K562 (cell line): Measurements from ENCODE around the gene NR6A1. TPM values are rescaled to one million over a fixed set of nuclear protein-coding genes. Genes with fewer than 3 reads are reported as not detected.
A peak's percentile ranks its signal among the peaks of the same experiment; 100 is the strongest.

Source experiments
- ATAC-seq: fragments of 200-7000 bp; cut with Tn5 transposase; 3 replicates; pipeline ENCODE4 v1.9.1; 2020; ENCODE audit warnings: moderate library complexity
- BruUV-seq: library from RNA; stranded (reverse); fragments of 400-500 nt; replicated peaks from 2 replicates; lab custom pipeline; 2021; lab: Mats Ljungman, UMichigan
- CTCF ChIA-PET: fragments of 300-600 bp; formaldehyde crosslinking; extraction: SDS; loops from one replicate; lab custom pipeline; 2021; ENCODE audit warnings: low intra/inter-chr PET ratio; lab: Yijun Ruan, JAX
- POLR2A ChIA-PET: fragments of 300-600, 350-650 bp; sonication (Branson Sonifier 250); formaldehyde crosslinking; extraction: SDS; loops from one replicate; lab custom pipeline; 2021; ENCODE audit warnings: antibody characterized with exemption, inconsistent platforms; lab: Yijun Ruan, JAX
- DNase-seq, 4 experiments: peaks; one replicate each; pipeline versions ENCODE4 v3.0.0 to v3.0.0-alpha.2; 2011 to 2018; ENCODE audit warnings: low spot score in 3 of 4, mixed read lengths in 3 of 4; ENCODE audit errors: extremely low read depth in 1 of 4
- FAIRE-seq: peaks from 2 replicates; lab custom pipeline; 2011; peaks lifted over from hg19 to GRCh38; lab: Jason Lieb, UNC
- H2AFZ ChIP-seq: 2 replicates; pipeline ENCODE4 v1.6.0; 2011; ENCODE audit warnings: low read depth, low read length, control low read depth, inconsistent platforms
- H3K27ac ChIP-seq: fragments of 200-600 bp; 3 replicates; pipeline ENCODE4 v1.8.0; 2011; ENCODE audit warnings: low read depth, mild to moderate bottlenecking, control low read depth, inconsistent platforms, low read length, moderate library complexity, mixed read lengths; ENCODE audit errors: extremely low read depth
- H3K27me3 ChIP-seq, 2 experiments: fragments of 300-600 bp in 1 of 2; 2 replicates in 1 of 2; 3 replicates in 1 of 2; pipeline versions ENCODE4 v1.6.0 to v1.8.0; 2011; ENCODE audit warnings: inconsistent platforms in 2 of 2, low read length in 2 of 2, mild to moderate bottlenecking in 1 of 2, mixed read lengths in 1 of 2, moderate library complexity in 1 of 2; ENCODE audit not compliant: control insufficient read depth in 2 of 2, insufficient read depth in 2 of 2
- H3K36me3 ChIP-seq: fragments of 300-600 bp; 3 replicates; pipeline ENCODE4 v1.8.0; 2011; ENCODE audit warnings: mild to moderate bottlenecking, low read length, inconsistent platforms; ENCODE audit not compliant: control insufficient read depth, insufficient read depth
- H3K4me1 ChIP-seq, 2 experiments: fragments of 200-600 bp in 1 of 2; replicated peaks in 1 of 2; 2 replicates in 1 of 2; 3 replicates in 1 of 2; pipeline versions ENCODE4 v1.5.1 to v1.8.0; 2011; ENCODE audit warnings: inconsistent platforms in 2 of 2, low read length in 2 of 2, mild to moderate bottlenecking in 1 of 2, mixed read lengths in 1 of 2, moderate library complexity in 1 of 2; ENCODE audit not compliant: control insufficient read depth in 2 of 2, insufficient read depth in 2 of 2
- H3K4me2 ChIP-seq: 2 replicates; pipeline ENCODE4 v1.6.1; 2011; ENCODE audit warnings: low read length, control low read depth, inconsistent platforms, mixed read lengths; ENCODE audit not compliant: insufficient read depth
- H3K4me3 ChIP-seq: fragments of 200-600 bp; sonication (generic), shearing (Covaris generic); 2 replicates; pipeline ENCODE4 v1.5.1; 2016; ENCODE audit warnings: control low read depth, inconsistent platforms
- H3K79me2 ChIP-seq: fragments of 200-600 bp; 3 replicates; pipeline ENCODE4 v1.8.0; 2011; ENCODE audit warnings: low read length, inconsistent platforms; ENCODE audit not compliant: control insufficient read depth, insufficient read depth
- H3K9ac ChIP-seq, 2 experiments: 2 replicates each; pipeline versions ENCODE4 v1.6.0 to v1.6.1; 2011; ENCODE audit warnings: low read depth in 2 of 2, low read length in 2 of 2, control low read depth in 1 of 2, inconsistent platforms in 1 of 2, mild to moderate bottlenecking in 1 of 2, mixed read lengths in 1 of 2; ENCODE audit not compliant: insufficient read depth in 1 of 2
- H3K9me1 ChIP-seq: one replicate; pipeline ENCODE4 v1.6.0; 2011; ENCODE audit warnings: inconsistent platforms, mild to moderate bottlenecking, low read length, moderate library complexity; ENCODE audit not compliant: control insufficient read depth, insufficient read depth
- H3K9me3 ChIP-seq: replicated peaks from 2 replicates; pipeline ENCODE4 v1.5.1; 2011; ENCODE audit warnings: low read depth, low read length, inconsistent platforms; ENCODE audit not compliant: control insufficient read depth, insufficient read depth
- H4K20me1 ChIP-seq: replicated peaks from 2 replicates; pipeline ENCODE4 v1.6.1; 2011; ENCODE audit warnings: low read length, inconsistent platforms, mixed read lengths; ENCODE audit not compliant: control insufficient read depth, insufficient read depth
- ARID1B ChIP-seq: fragments of 450-650 bp; IDR thresholded peaks from 2 replicates; pipeline ENCODE4 v1.6.1; 2016; ENCODE audit warnings: antibody characterized with exemption, mild to moderate bottlenecking, inconsistent platforms
- ATF2 ChIP-seq: sonication (generic); formaldehyde crosslinking; IDR thresholded peaks from 2 replicates; pipeline ENCODE4 v1.8.1; 2022; ENCODE audit warnings: missing genetic modification reagents
- BCOR ChIP-seq: fragments of 450-650 bp; IDR thresholded peaks from 2 replicates; pipeline ENCODE4 v1.6.1; 2016
- CBFA2T3 ChIP-seq: fragments of 450-650 bp; IDR thresholded peaks from 2 replicates; pipeline ENCODE4 v1.6.1; 2017
- CCAR2 ChIP-seq: fragments of 200-400 bp; formaldehyde crosslinking; IDR thresholded peaks from 2 replicates; pipeline ENCODE4 v1.6.1; 2017; ENCODE audit warnings: mild to moderate bottlenecking, low read depth, low read length
- FUS ChIP-seq: fragments of 200-400 bp; formaldehyde crosslinking; optimal IDR thresholded peaks from 2 replicates; pipeline ENCODE3; 2017; ENCODE audit warnings: low read depth, low read length
- MTA1 ChIP-seq: fragments of 450-650 bp; IDR thresholded peaks from 2 replicates; pipeline ENCODE4 v1.6.1; 2017; ENCODE audit warnings: borderline replicate concordance
- RBM14 ChIP-seq: fragments of 200-400 bp; formaldehyde crosslinking; IDR thresholded peaks from 2 replicates; pipeline ENCODE4 v1.6.1; 2018; ENCODE audit warnings: low read depth, mild to moderate bottlenecking, low read length, moderate library complexity, borderline replicate concordance; ENCODE audit not compliant: insufficient read depth
- TAL1 ChIP-seq: fragments of 450-650 bp; IDR thresholded peaks from 2 replicates; pipeline ENCODE4 v1.6.1; 2016; ENCODE audit warnings: mild to moderate bottlenecking
- TCF3 ChIP-seq: sonication (generic); formaldehyde crosslinking; IDR thresholded peaks from 2 replicates; pipeline ENCODE4 v1.4.0; 2020; ENCODE audit warnings: mild to moderate bottlenecking, missing genetic modification reagents
- TRIM28 ChIP-seq: fragments of 450-650 bp; IDR thresholded peaks from 2 replicates; pipeline ENCODE4 v1.6.1; 2017
- ZNF511 ChIP-seq: sonication (generic); formaldehyde crosslinking; IDR thresholded peaks from 2 replicates; pipeline ENCODE4 v1.8.0; 2022; ENCODE audit warnings: mild to moderate bottlenecking, missing genetic modification reagents
- ZNF77 ChIP-seq: fragments of 250-450 bp; sonication (Bioruptor Pico); IDR thresholded peaks from 2 replicates; pipeline ENCODE4 v1.5.0; 2020
- WGBS: fragments of 100-300 bp; shearing (Covaris generic); methylation state at CpG from one replicate; pipeline ENCODE4 v1.1.6; 2016; ENCODE audit warnings: low coverage, mixed read lengths; ENCODE audit not compliant: insufficient coverage; ENCODE audit errors: missing lambda C conversion rate; 5-methylcytosine and 5-hydroxymethylcytosine counted together
- in situ Hi-C: fragments of 300-500 bp; cut with MboI; formaldehyde crosslinking; loops from 4 replicates; pipeline ENCODE4 v1.15.0; 2018; ENCODE audit warnings: inconsistent platforms, mixed read lengths
- intact Hi-C: fragments of 100-400 bp; cut with micrococcal nuclease; formaldehyde crosslinking; loops from 2 replicates; pipeline ENCODE4 v1.14.2; 2022
- polyA plus RNA-seq, 8 experiments: library from polyadenylated mRNA; depleted of rRNA in 4 of 8; stranded (reverse) in 5 of 8; unstranded in 3 of 8; fragments of >200 nt; fragmentation: Nextera tagmentation in 2 of 8; fragmentation: Illumina TruSeq in 1 of 8; extraction: Ambion mirVana in 2 of 8; extraction: Trizol in 1 of 8; gene quantifications; 2 replicates each; pipeline versions ENCODE4 v1.2.1 to v1.2.3, GENCODE V29; 2011 to 2014; ENCODE audit warnings: inconsistent platforms in 1 of 8, missing spikeins in 1 of 8
- total RNA-seq, 7 experiments: library from RNA; depleted of rRNA in 6 of 7; stranded (reverse); fragments of >200 nt in 6 of 7; fragmentation: Illumina TruSeq in 2 of 7; extraction: Trizol in 2 of 7; gene quantifications; 2 replicates each; pipeline versions ENCODE4 v1.2.1 to v1.2.3, GENCODE V29; 2011 to 2021; ENCODE audit warnings: low replicate concordance in 1 of 7

Gene NR6A1
- total and polyA plus RNA-seq, 9 of the 15 experiments (the other 6 are each of a cell fraction or from before 2014, with no cell fraction given): 9.7 to 55.4 (median 28.3) TPM

GRCh38 chr9:124809211-124809610 lies 38.1 kb upstream of the NR6A1 start:
- Histone ChIP-seq H3K36me3 (no peaks in the 10 kb centered on the region), H3K4me1 (peaks cover 2 to 24% of the 10 kb centered on the region in 2 experiments; a peak in 4 of 5 replicates), H3K79me2 (no peaks in the 10 kb centered on the region), H3K27me3 (no peaks in the 10 kb centered on the region), H3K27ac (no peak overlapping the region), H3K9me1 (no peaks in the 10 kb centered on the region), H3K4me2 (no peak overlapping the region), H3K9me3 (no peaks in the 10 kb centered on the region), H4K20me1 (no peaks in the 10 kb centered on the region), H3K4me3 (no peak overlapping the region), H3K9ac (no peak overlapping the region), H2AFZ (no peak overlapping the region; the same call in 1 of the 2 replicates)
- no TSS peak for BruUV-seq
- 68% methylated on average over 6 of the region's 6 CpGs for WGBS
- ATAC-seq (no peak), FAIRE-seq (no peak), DNase-seq (no peak)
- TF ChIP-seq MTA1 (no peak), ZNF77 (CRISPR knock-in tag) (no peak), ZNF511 (CRISPR knock-in tag) (no peak)
- in situ Hi-C loops (no loop called here), intact Hi-C loops (no loop called here)
- CTCF ChIA-PET: no interaction called here
- POLR2A ChIA-PET: interaction anchor here (1.0 to 1.4 kb wide), 2 partner anchors 9 to 12 kb away, joined by 3 read pairs; no protein-coding TSS in a partner anchor

- Histone ChIP-seq H3K79me2 (no peaks in the 10 kb centered on the region), H3K4me3 (no peak overlapping the region), H2AFZ (peak overlapping the region; percentile 50; the same call in 1 of the 2 replicates), H4K20me1 (no peaks in the 10 kb centered on the region), H3K4me1 (peaks cover 2 to 24% of the 10 kb centered on the region in 2 experiments; a peak in 4 of 5 replicates), H3K27me3 (no peaks in the 10 kb centered on the region), H3K27ac (no peak overlapping the region), H3K9me3 (no peaks in the 10 kb centered on the region), H3K9ac (peak overlapping the region in 1 of 2 experiments; percentile 0; a peak in 1 of 4 replicates), H3K9me1 (no peaks in the 10 kb centered on the region), H3K36me3 (no peaks in the 10 kb centered on the region), H3K4me2 (no peak overlapping the region)
- FAIRE-seq (no peak), ATAC-seq (peak; percentile 38; the same call in 2 of the 3 replicates), DNase-seq (peak in 2 of 4 experiments; percentile 39 to 40)
- BruUV-seq: no TSS peak
- CTCF ChIA-PET: no interaction called here
- in situ Hi-C loops: no loop called here
- 58% methylated on average over 12 of the region's 12 CpGs for WGBS
- POLR2A ChIA-PET: interaction anchor here (0.6 to 1.4 kb wide), 3 partner anchors 8 to 13 kb away, joined by 3 read pairs; no protein-coding TSS in a partner anchor
- intact Hi-C loops: no loop called here
- 0 out of 2 replicates have a peak, but pooled peaks have one; percentile 37 for TF ChIP-seq BCOR
- TF ChIP-seq RBM14: no peak
- TF ChIP-seq TCF3 (CRISPR knock-in tag): peak; percentile 39
- no peak for TF ChIP-seq TRIM28
- TF ChIP-seq FUS: no peak
- no peak for TF ChIP-seq CCAR2
- peak; percentile 59 for TF ChIP-seq ARID1B
- no peak for TF ChIP-seq ATF2 (CRISPR knock-in tag)
- TF ChIP-seq CBFA2T3: peak; percentile 74
- TF ChIP-seq TAL1: peak; percentile 18; the same call in 1 of the 2 replicates
Measured at GRCh38 chr9:124808246-124808956, 37.3 kb upstream of the NR6A1 start.
